Peyer's patch (tissue), 4 donors: Measurements from ENCODE around the gene NANS. TPM values are rescaled to one million over a fixed set of nuclear protein-coding genes. Genes with fewer than 3 reads are reported as not detected.

Experiments
- DNase-seq, 3 donors: peaks; one replicate each; pipeline ENCODE4 v3.0.0-alpha.2; 2017 to 2019
- H3K27ac ChIP-seq, 4 donors: fragments of 200-600 bp; sonication (generic); one replicate each; pipeline ENCODE4 v1.5.1; 2016 to 2019
- H3K27me3 ChIP-seq, 2 donors: fragments of 200-600 bp; sonication (generic); one replicate each; pipeline ENCODE4 v1.5.1; 2019
- H3K36me3 ChIP-seq, 3 donors: fragments of 200-600 bp; sonication (generic); one replicate each; pipeline ENCODE4 v1.5.1; 2016 to 2019
- H3K4me1 ChIP-seq, 4 donors: fragments of 200-600 bp; sonication (generic); one replicate each; pipeline ENCODE4 v1.5.1; 2016 to 2019
- H3K4me3 ChIP-seq, 4 donors: fragments of 200-600 bp; sonication (generic); 1 replicate in 3 of 4; 2 replicates in 1 of 4; pipeline ENCODE4 v1.5.1; 2016 to 2019; ENCODE audit warnings: mild to moderate bottlenecking in 1 of 4
- H3K9me3 ChIP-seq, 4 donors: fragments of 200-600 bp; sonication (generic); one replicate each; pipeline ENCODE4 v1.5.1; 2016 to 2019; ENCODE audit warnings: mild to moderate bottlenecking in 1 of 4
- POLR2A ChIP-seq, 2 donors: fragments of 450-650 bp; IDR thresholded peaks; one replicate each; pipeline ENCODE4 v1.5.1; 2017; ENCODE audit warnings: antibody characterized with exemption in 2 of 2, mild to moderate bottlenecking in 2 of 2, moderate library complexity in 2 of 2
- total RNA-seq, 4 donors: library from RNA; depleted of rRNA; stranded (reverse); fragments of >200 nt; gene quantifications; one replicate each; pipeline ENCODE4 v1.1.0, GENCODE V29; 2016
- TF ChIP-seq, protein P1 (sequence below), 6 experiments: fragments of 450-650 bp in 4 of 6; fragments of 200-600 bp in 2 of 6; sonication (generic) in 1 of 6; IDR thresholded peaks; one replicate each; pipeline ENCODE4 v1.5.1; 2017 to 2019; ENCODE audit warnings: antibody characterized with exemption in 6 of 6, mild to moderate bottlenecking in 3 of 6, moderate library complexity in 1 of 6

The NANS gene
- total RNA-seq, 4 donors from 2014 or later = 46.4 to 90.8 (median 76.7) TPM

DNA sequence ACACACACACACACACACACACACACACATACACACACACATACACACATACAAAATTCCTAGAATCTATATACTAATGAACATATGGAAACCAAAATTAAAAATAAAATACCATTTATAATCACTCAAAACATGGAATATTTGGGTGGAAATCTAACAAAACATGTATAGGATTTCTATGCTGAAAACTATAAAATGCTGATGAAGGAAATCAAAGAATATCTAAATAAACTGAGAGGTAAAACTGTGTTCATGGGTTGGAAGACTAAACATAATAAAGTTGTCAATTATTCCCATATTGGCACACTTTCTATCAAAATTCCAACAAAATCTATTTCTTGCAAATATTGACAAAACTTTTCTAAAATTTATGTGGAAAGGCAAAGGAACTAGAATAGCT, 25.4 kb upstream of the NANS start:
- no peak for TF ChIP-seq POLR2A (IDR thresholded peaks at IDR 0.05)
- TF ChIP-seq, protein P1, sequence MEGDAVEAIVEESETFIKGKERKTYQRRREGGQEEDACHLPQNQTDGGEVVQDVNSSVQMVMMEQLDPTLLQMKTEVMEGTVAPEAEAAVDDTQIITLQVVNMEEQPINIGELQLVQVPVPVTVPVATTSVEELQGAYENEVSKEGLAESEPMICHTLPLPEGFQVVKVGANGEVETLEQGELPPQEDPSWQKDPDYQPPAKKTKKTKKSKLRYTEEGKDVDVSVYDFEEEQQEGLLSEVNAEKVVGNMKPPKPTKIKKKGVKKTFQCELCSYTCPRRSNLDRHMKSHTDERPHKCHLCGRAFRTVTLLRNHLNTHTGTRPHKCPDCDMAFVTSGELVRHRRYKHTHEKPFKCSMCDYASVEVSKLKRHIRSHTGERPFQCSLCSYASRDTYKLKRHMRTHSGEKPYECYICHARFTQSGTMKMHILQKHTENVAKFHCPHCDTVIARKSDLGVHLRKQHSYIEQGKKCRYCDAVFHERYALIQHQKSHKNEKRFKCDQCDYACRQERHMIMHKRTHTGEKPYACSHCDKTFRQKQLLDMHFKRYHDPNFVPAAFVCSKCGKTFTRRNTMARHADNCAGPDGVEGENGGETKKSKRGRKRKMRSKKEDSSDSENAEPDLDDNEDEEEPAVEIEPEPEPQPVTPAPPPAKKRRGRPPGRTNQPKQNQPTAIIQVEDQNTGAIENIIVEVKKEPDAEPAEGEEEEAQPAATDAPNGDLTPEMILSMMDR (IDR thresholded peaks at IDR 0.05) = no peak
- H3K9me3 ChIP-seq = no peaks in the 10 kb centered on the region
- no peaks in the 10 kb centered on the region for H3K27me3 ChIP-seq
- no peaks in the 10 kb centered on the region for H3K36me3 ChIP-seq
- no peak for DNase-seq
- H3K27ac ChIP-seq = no peak overlapping the region
- no peak overlapping the region for H3K4me3 ChIP-seq
- no peaks in the 10 kb centered on the region for H3K4me1 ChIP-seq

DNA sequence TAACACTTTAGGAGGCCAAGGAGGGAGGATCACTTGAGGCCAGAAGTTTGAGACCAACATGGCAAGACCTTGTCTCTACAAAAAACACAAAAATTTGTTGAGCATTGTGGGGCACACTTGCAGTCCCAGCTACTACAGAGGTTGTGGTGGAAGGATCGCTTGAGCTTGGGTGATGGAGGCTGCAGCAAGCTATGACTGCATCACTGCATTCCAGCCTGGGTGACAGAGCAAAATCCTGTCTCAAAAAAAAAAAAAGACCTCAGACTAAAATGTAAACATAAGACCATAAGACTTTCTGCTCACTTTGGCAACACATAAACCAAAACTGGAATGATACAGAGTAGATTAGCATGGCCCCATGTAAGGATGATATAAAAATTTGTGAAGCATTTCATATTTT, 24.6 kb upstream of the NANS start:
- Histone ChIP-seq H3K27me3 (no peaks in the 10 kb centered on the region), H3K36me3 (no peaks in the 10 kb centered on the region), H3K9me3 (no peaks in the 10 kb centered on the region), H3K27ac (no peak overlapping the region), H3K4me3 (no peak overlapping the region), H3K4me1 (no peaks in the 10 kb centered on the region)
- TF ChIP-seq POLR2A (IDR thresholded peaks at IDR 0.05) = no peak
- TF ChIP-seq, protein P1 (IDR thresholded peaks at IDR 0.05) = no peak
- no peak for DNase-seq

DNA sequence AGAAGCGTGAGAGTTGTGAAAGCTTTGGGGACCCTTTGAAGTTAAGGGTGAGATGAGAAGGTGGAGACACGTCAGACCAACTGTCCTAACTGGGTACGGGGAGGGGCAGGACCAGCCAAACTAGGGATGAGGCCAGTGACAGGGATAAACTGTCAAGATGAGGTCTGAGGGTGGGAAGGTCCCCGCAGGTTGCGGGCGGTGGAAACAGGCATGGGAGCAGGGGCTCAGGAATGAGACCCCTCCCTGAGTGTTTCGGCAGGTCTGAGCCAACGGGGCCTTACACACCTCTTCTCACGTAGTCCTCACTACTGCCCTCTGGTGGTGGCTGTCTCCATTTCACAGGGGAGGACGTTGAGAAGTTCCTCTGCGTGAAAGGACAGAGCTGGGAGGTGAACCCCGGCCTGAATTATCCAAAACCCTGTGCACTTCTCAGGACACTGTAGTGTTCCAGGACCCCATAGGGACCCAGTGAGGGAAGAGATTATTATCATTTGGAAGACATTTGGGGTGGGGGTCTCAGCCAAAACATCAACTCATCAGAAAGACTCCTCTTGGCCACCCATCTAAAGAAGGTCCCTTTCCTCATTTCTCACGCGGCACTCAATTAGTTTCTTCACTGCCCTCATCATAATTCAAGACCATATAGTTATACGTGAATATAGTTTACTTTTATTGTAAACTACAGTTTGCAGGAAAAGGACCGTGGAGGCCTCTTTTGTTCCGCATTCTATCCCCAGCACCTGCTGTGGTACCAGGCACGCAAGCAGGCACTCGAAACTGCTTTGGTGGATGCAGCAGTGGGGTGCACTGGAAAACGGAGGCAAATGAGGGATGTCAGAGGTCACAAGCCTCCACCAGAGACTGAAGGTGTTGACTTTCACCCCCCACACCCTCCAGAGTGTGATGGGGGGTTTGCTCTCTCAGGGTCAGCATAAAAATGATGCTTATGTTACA, 21.7 kb upstream of the NANS start:
- Histone ChIP-seq H3K36me3 (no peaks in the 10 kb centered on the region), H3K9me3 (no peaks in the 10 kb centered on the region), H3K27ac (no peak overlapping the region), H3K4me3 (no peak overlapping the region), H3K4me1 (no peaks in the 10 kb centered on the region), H3K27me3 (no peaks in the 10 kb centered on the region)
- peak; percentile 81 to 97 (median 95) for DNase-seq
- TF ChIP-seq POLR2A (IDR thresholded peaks at IDR 0.05) = no peak
- TF ChIP-seq, protein P1 (IDR thresholded peaks at IDR 0.05) = peak; percentile 48 to 89 (median 81)

DNA sequence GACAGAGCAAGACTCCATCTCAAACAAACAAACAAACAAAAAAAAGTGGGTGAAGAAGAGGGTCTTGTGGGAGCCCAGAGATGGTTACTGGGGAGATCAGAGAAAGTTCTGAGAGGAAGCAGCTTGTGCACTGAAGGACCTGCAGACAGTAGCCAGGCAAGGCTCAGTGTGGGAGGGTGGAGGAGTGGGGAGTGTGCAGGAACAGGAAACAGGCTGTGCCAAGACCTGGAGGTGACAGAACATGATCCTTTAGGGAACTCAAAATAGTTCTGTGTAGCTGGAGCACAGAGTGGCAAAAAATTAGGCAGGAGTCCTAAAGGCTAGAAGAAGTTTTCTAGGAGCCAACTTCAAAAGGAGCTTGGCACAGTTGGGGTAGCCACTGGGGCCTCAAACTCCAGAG, 19.2 kb upstream of the NANS start:
- Histone ChIP-seq H3K27ac (no peak overlapping the region), H3K36me3 (no peaks in the 10 kb centered on the region), H3K9me3 (no peaks in the 10 kb centered on the region), H3K4me3 (no peak overlapping the region), H3K27me3 (no peaks in the 10 kb centered on the region), H3K4me1 (no peaks in the 10 kb centered on the region)
- TF ChIP-seq, protein P1 (IDR thresholded peaks at IDR 0.05) = no peak
- TF ChIP-seq POLR2A (IDR thresholded peaks at IDR 0.05) = no peak
- no peak for DNase-seq

DNA sequence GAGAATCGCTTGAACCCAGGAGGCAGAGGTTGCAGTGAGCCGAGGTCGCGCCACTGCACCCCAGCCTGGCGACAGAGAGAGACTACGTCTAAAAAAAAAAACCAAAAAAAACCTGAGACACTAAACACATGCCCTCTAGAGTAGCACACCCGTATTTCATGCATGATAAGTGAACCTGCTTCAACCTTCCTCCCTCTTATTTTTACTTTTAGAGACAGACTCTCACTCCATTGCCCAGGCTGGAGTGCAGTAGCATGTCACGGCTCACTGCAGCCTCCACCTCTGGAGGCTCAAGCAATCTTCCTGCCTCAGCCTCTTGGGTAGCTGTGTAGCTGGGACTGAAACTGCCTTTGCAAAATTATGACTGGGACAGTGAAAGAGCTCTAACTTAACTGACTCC, 17.6 kb upstream of the NANS start:
- H3K4me3 ChIP-seq = no peak overlapping the region

More for the DNA sequence above, 17.6 kb upstream of the NANS start:
- Histone ChIP-seq H3K4me1 (no peaks in the 10 kb centered on the region), H3K27me3 (no peaks in the 10 kb centered on the region), H3K9me3 (no peaks in the 10 kb centered on the region), H3K36me3 (no peaks in the 10 kb centered on the region), H3K27ac (no peak overlapping the region)
- TF ChIP-seq, protein P1 (IDR thresholded peaks at IDR 0.05) = no peak
- TF ChIP-seq POLR2A (IDR thresholded peaks at IDR 0.05) = no peak
- DNase-seq = peak in 1 of 3 donors; percentile 27
